OCI-LY3 (cell line): ENCODE data around the gene EXOC4.

Experiments
- H2AFZ ChIP-seq: fragments of 200-600, 300-600 bp; shearing (Covaris generic); 2 replicates; pipeline ENCODE4 v1.6.0; 2014; ENCODE audit warnings: antibody characterized with exemption, low read depth, low read length
- H3K27ac ChIP-seq: fragments of 200-600, 300-600 bp; sonication (generic); 2 replicates; pipeline ENCODE4 v1.5.1; 2014; ENCODE audit warnings: mild to moderate bottlenecking, low read length, moderate library complexity, mixed read lengths
- H3K27me3 ChIP-seq: fragments of 200-600, 300-600 bp; sonication (generic); 2 replicates; pipeline ENCODE4 v1.6.1; 2014; ENCODE audit warnings: low read depth, low read length, mixed read lengths
- H3K36me3 ChIP-seq: fragments of 200-600, 300-600 bp; sonication (generic); replicated peaks from 2 replicates; pipeline ENCODE3; 2014; ENCODE audit warnings: low read depth, low read length, mixed read lengths
- H3K4me1 ChIP-seq: fragments of 300-600, 200-600 bp; sonication (generic); 2 replicates; pipeline ENCODE4 v1.6.1; 2014; ENCODE audit warnings: low read length, mixed read lengths
- H3K4me2 ChIP-seq: fragments of 200-600, 300-600 bp; sonication (generic); 2 replicates; pipeline ENCODE4 v1.6.1; 2014; ENCODE audit warnings: low read length, mixed read lengths
- H3K4me3 ChIP-seq: fragments of 300-600, 200-600 bp; sonication (generic); 2 replicates; pipeline ENCODE4 v1.5.1; 2014; ENCODE audit warnings: antibody characterized with exemption, mild to moderate bottlenecking, low read length, moderate library complexity
- H3K79me2 ChIP-seq: fragments of 300-600, 200-600 bp; shearing (Covaris generic); 2 replicates; pipeline ENCODE4 v1.6.1; 2014; ENCODE audit warnings: mild to moderate bottlenecking, low read length, mixed read lengths
- H3K9ac ChIP-seq: fragments of 300-600, 200-600 bp; shearing (Covaris generic); 2 replicates; pipeline ENCODE4 v1.6.0; 2014; ENCODE audit warnings: mild to moderate bottlenecking, low read length, moderate library complexity
- H3K9me3 ChIP-seq: fragments of 200-600, 300-600 bp; shearing (Covaris generic); 2 replicates; pipeline ENCODE4 v1.6.1; 2014; ENCODE audit warnings: low read length, mixed read lengths; ENCODE audit not compliant: insufficient read depth
- H4K20me1 ChIP-seq: fragments of 200-600, 300-600 bp; sonication (generic); 2 replicates; pipeline ENCODE4 v1.6.1; 2016; ENCODE audit warnings: low read length, mixed read lengths; ENCODE audit not compliant: insufficient read depth
- EZH2phosphoT487 ChIP-seq: fragments of 200-600 bp; shearing (Covaris generic); IDR thresholded peaks from 2 replicates; pipeline ENCODE4 v1.6.1; 2018; ENCODE audit warnings: antibody characterized with exemption, mixed run types, low read depth
- TF ChIP-seq, protein P1 (sequence below): fragments of 200-600, 300-600 bp; sonication (generic); IDR thresholded peaks from 2 replicates; pipeline ENCODE4 v1.5.1; 2014; ENCODE audit warnings: antibody characterized with exemption, low read length, low read depth

EXOC4 gene

DNA sequence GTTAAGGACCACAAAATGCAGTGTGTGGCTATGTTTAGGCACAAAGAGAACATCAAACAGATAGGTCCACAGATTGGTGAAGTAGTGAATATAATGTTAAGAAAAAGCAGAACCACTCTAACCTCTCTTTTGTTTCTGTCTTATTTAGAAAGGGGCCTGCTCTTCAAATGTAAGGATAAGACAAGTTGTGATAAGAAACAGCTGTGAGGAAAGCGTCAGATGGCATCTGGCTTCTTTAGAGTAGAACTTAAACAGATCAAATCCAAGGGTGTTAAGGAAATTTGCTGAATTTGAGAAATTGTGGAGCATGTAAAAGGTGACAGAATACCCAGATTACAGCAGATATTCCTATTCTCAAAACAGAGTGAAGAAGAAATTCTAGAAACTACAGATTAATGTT is 723.3 kb downstream of the EXOC4 start:
- Histone ChIP-seq H3K79me2 (no peaks in the 10 kb centered on the region), H3K9ac (no peak overlapping the region), H3K4me1 (no peaks in the 10 kb centered on the region), H3K4me3 (no peak overlapping the region), H3K4me2 (no peak overlapping the region), H3K27ac (no peak overlapping the region), H3K36me3 (no peaks in the 10 kb centered on the region), H4K20me1 (no peaks in the 10 kb centered on the region), H3K27me3 (no peaks in the 10 kb centered on the region), H3K9me3 (no peaks in the 10 kb centered on the region), H2AFZ (no peak overlapping the region)
- TF ChIP-seq, protein P1, sequence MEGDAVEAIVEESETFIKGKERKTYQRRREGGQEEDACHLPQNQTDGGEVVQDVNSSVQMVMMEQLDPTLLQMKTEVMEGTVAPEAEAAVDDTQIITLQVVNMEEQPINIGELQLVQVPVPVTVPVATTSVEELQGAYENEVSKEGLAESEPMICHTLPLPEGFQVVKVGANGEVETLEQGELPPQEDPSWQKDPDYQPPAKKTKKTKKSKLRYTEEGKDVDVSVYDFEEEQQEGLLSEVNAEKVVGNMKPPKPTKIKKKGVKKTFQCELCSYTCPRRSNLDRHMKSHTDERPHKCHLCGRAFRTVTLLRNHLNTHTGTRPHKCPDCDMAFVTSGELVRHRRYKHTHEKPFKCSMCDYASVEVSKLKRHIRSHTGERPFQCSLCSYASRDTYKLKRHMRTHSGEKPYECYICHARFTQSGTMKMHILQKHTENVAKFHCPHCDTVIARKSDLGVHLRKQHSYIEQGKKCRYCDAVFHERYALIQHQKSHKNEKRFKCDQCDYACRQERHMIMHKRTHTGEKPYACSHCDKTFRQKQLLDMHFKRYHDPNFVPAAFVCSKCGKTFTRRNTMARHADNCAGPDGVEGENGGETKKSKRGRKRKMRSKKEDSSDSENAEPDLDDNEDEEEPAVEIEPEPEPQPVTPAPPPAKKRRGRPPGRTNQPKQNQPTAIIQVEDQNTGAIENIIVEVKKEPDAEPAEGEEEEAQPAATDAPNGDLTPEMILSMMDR, result no peak
- TF ChIP-seq EZH2phosphoT487, result no peak

DNA sequence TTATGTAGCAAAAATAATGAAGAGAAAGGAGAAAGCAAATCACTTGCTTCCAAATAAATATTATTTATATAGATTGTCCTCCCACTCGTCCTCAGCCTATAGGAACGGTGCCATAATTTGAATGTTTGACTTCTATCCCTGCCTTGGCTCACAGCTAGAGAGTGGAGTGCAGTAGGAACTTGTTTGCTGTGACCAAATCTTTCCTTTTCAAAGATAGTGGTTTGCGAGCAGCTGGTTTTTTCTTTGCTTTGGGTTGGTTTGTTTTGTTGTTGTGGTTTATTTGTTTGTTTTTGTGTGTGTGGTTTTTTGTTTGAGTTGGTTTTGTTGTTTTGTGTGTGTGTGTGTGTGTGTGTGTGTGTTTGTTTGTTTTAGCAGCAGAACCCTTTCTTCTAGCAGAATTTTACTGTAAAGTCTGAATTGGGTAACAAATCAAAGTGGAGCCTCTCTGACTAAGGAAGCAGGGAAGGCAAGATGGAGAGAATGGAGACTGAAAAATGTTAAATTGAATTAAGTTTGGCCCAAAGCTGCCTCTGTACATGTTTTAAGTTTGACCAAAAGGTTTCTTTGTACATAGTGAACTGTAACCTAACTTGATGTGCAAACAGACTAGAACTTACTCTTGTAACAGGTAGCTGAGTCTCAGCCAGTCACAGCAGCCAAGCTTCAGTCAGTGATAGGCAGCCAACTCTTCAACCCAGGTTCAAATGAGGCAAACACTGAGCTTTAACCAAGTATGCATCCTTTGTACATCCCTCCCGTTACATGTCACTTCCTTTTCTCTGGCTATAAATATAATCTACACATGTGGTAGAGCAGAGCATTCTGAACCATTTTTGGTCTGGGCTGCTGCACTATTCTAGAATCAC is 724.8 kb downstream of the EXOC4 start:
- no peak overlapping the region for H2AFZ ChIP-seq
- H4K20me1 ChIP-seq, result no peaks in the 10 kb centered on the region
- no peaks in the 10 kb centered on the region for H3K79me2 ChIP-seq
- H3K9me3 ChIP-seq, result no peaks in the 10 kb centered on the region
- TF ChIP-seq, protein P1, result no peak
- no peak for TF ChIP-seq EZH2phosphoT487
- no peaks in the 10 kb centered on the region for H3K4me1 ChIP-seq
- no peak overlapping the region for H3K4me3 ChIP-seq
- no peaks in the 10 kb centered on the region for H3K27me3 ChIP-seq
- H3K9ac ChIP-seq, result no peak overlapping the region
- no peak overlapping the region for H3K27ac ChIP-seq
- H3K4me2 ChIP-seq, result no peak overlapping the region
- no peaks in the 10 kb centered on the region for H3K36me3 ChIP-seq

DNA sequence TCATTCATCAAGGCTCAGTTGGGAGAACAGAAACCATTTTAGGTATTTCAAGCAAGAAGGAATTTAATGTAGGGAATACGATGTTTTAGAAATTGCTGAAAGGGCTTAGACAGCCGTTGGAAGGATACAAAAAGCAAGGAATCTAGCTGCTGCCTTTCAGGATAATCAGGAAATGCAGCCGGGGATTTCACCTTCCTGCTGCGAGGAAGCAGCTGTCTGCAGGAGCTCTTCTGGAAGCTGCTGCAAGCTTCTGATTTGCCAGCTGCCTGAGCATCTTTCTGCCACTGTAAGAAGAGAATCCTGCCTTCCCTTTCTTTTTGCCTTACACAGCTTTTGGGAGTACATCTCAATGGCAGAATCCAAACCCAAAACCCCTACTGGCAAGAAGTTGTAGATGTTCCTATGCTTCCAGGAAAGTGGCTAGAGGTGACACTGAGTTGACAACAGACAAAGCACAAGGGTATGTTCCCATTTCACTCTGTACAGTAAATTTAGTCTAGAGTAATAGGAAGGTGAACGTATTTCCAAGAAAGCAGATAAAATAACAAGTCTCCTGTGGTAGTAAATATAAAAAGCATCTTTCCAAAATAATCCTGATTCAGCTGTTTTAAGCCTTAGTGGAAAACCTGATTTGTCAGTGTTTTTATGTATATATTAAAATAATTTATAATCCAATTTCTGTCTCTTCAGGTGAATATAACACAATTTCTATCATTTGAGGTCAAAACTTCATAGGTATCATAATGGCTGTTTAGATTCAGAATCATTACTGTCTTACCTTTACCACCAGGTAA is 725.8 kb downstream of the EXOC4 start:
- Histone ChIP-seq H3K27ac (no peak overlapping the region), H3K4me2 (no peak overlapping the region), H3K79me2 (no peaks in the 10 kb centered on the region), H3K4me1 (no peaks in the 10 kb centered on the region), H3K4me3 (no peak overlapping the region), H2AFZ (no peak overlapping the region), H3K36me3 (no peaks in the 10 kb centered on the region), H3K9ac (no peak overlapping the region), H3K9me3 (no peaks in the 10 kb centered on the region), H3K27me3 (no peaks in the 10 kb centered on the region), H4K20me1 (no peaks in the 10 kb centered on the region)
- TF ChIP-seq, protein P1, result no peak
- TF ChIP-seq EZH2phosphoT487, result no peak

DNA sequence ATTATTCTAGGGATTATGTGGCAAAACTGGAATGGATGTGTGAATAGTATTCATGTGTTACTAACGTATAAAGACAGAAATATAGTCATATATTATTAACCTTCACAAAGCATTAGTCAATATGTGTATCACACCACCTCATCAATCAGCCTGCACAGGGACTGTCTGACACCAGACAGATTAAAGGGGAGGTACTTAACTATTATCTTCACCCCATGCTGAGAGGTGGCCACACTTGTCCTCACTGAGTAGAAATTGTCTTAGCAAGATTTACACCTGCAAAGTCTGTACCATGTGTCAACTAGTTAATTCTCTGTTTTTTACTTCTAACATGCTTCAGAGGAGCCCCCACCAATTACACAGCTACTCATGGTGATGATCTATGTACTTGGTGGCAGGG is 727.9 kb downstream of the EXOC4 start:
- Histone ChIP-seq H3K36me3 (no peaks in the 10 kb centered on the region), H3K27ac (no peak overlapping the region), H3K9ac (no peak overlapping the region), H3K4me2 (no peak overlapping the region), H3K4me3 (no peak overlapping the region), H2AFZ (no peak overlapping the region), H3K27me3 (no peaks in the 10 kb centered on the region), H3K9me3 (no peaks in the 10 kb centered on the region), H3K79me2 (no peaks in the 10 kb centered on the region), H4K20me1 (no peaks in the 10 kb centered on the region), H3K4me1 (no peaks in the 10 kb centered on the region)
- TF ChIP-seq, protein P1, result no peak
- no peak for TF ChIP-seq EZH2phosphoT487
